ENCODE results near the gene RMDN3.

GRCh38 chr15:40782609-40783227 is 27.7 kb upstream of the RMDN3 start:
- TF ChIP-seq, protein P1, sequence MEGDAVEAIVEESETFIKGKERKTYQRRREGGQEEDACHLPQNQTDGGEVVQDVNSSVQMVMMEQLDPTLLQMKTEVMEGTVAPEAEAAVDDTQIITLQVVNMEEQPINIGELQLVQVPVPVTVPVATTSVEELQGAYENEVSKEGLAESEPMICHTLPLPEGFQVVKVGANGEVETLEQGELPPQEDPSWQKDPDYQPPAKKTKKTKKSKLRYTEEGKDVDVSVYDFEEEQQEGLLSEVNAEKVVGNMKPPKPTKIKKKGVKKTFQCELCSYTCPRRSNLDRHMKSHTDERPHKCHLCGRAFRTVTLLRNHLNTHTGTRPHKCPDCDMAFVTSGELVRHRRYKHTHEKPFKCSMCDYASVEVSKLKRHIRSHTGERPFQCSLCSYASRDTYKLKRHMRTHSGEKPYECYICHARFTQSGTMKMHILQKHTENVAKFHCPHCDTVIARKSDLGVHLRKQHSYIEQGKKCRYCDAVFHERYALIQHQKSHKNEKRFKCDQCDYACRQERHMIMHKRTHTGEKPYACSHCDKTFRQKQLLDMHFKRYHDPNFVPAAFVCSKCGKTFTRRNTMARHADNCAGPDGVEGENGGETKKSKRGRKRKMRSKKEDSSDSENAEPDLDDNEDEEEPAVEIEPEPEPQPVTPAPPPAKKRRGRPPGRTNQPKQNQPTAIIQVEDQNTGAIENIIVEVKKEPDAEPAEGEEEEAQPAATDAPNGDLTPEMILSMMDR (IDR thresholded peaks at IDR 0.05; ENCODE audit: poor library complexity) = peak; percentile 67
- no peak for TF ChIP-seq EZH2 (IDR thresholded peaks at IDR 0.05; ENCODE audit: borderline replicate concordance)
- TF ChIP-seq EZH2phosphoT487 (IDR thresholded peaks at IDR 0.05; ENCODE audit: low read depth, severe bottlenecking, unreplicated experiment) = no peak
